A673 (cell line): Measurements from ENCODE around the gene FBXW12. TPM values are rescaled to one million over a fixed set of nuclear protein-coding genes. Genes with fewer than 3 reads are reported as not detected.

ENCODE experiments used
- BruUV-seq: library from RNA; stranded (reverse); fragments of 400-500 nt; replicated peaks from 2 replicates; lab custom pipeline; 2021; lab: Mats Ljungman, UMichigan
- CTCF ChIA-PET: fragments of 300-600 bp; sonication (Branson Sonifier 250); formaldehyde crosslinking; loops from one replicate; lab custom pipeline; 2022; ENCODE audit warnings: antibody characterized with exemption; lab: Charles Lee
- POLR2A ChIA-PET: fragments of 300-600 bp; sonication (Branson Sonifier 250); formaldehyde crosslinking; loops from one replicate; lab custom pipeline; 2022; ENCODE audit warnings: antibody characterized with exemption; ENCODE audit not compliant: low non-redundant PET; lab: Charles Lee
- DNase-seq: peaks from one replicate; pipeline ENCODE4 v3.0.0-alpha.2; 2015; ENCODE audit warnings: low spot score
- H3K27ac ChIP-seq: fragments of 200-600 bp; sonication (generic); 2 replicates; pipeline ENCODE4 v1.5.1; 2016; ENCODE audit warnings: mixed run types, low read depth, mild to moderate bottlenecking, mixed read lengths, antibody characterized with exemption, low read length; ENCODE audit not compliant: poor library complexity, severe bottlenecking
- H3K27me3 ChIP-seq: fragments of 200-600 bp; sonication (generic); replicated peaks from 2 replicates; pipeline ENCODE4 v1.6.1; 2017; ENCODE audit warnings: mixed run types, low read depth, mild to moderate bottlenecking, mixed read lengths, antibody characterized with exemption, low read length; ENCODE audit not compliant: insufficient read depth, poor library complexity
- H3K36me3 ChIP-seq: fragments of 200-600 bp; sonication (generic); 2 replicates; pipeline ENCODE4 v1.6.1; 2016; ENCODE audit warnings: mixed run types, mild to moderate bottlenecking, mixed read lengths, antibody characterized with exemption, low read length; ENCODE audit not compliant: insufficient read depth, poor library complexity, severe bottlenecking
- H3K4me1 ChIP-seq: fragments of 200-600 bp; sonication (generic); 2 replicates; pipeline ENCODE4 v1.6.1; 2017; ENCODE audit warnings: mixed run types, mild to moderate bottlenecking, mixed read lengths, antibody characterized with exemption, low read length; ENCODE audit not compliant: insufficient read depth, poor library complexity, severe bottlenecking
- H3K4me3 ChIP-seq: fragments of 200-600 bp; sonication (generic); 2 replicates; pipeline ENCODE4 v1.5.1; 2016; ENCODE audit warnings: low read depth, mixed run types, mild to moderate bottlenecking, mixed read lengths, low read length; ENCODE audit not compliant: poor library complexity, severe bottlenecking
- H3K9me3 ChIP-seq: fragments of 200-600 bp; sonication (generic); 2 replicates; pipeline ENCODE4 v1.6.1; 2016; ENCODE audit warnings: mixed run types, low read depth, mild to moderate bottlenecking, mixed read lengths, antibody characterized with exemption, low read length; ENCODE audit not compliant: poor library complexity, severe bottlenecking
- CTCF ChIP-seq: fragments of 300-800, 200-600 bp; sonication (generic); conservative IDR thresholded peaks from 2 replicates; pipeline ENCODE4 v1.5.1; 2017; ENCODE audit warnings: low read depth, mild to moderate bottlenecking, antibody characterized with exemption, low read length, moderate library complexity, mixed read lengths
- EZH2 ChIP-seq: fragments of 200-600 bp; sonication (generic); IDR thresholded peaks from 2 replicates; pipeline ENCODE4 v1.6.1; 2017; ENCODE audit warnings: borderline replicate concordance, low read depth, mild to moderate bottlenecking, mixed read lengths, antibody characterized with exemption, low read length; ENCODE audit not compliant: poor library complexity, severe bottlenecking
- intact Hi-C: fragments of 100-400 bp; cut with micrococcal nuclease; formaldehyde crosslinking; loops from one replicate; pipeline ENCODE4 v1.10.0; 2022; ENCODE audit not compliant: unreplicated experiment
- total RNA-seq: library from RNA; stranded (reverse); gene quantifications from 2 replicates; pipeline ENCODE4 v1.2.3, GENCODE V29; 2021

FBXW12 gene
- total RNA-seq, 1 experiment from 2014 or later, result 0.60 TPM

- TF ChIP-seq EZH2 (no peak), CTCF (no peak)
- no peaks in the 10 kb centered on the region for H3K27me3 ChIP-seq
- H3K9me3 ChIP-seq, result no peaks in the 10 kb centered on the region
- no peak overlapping the region for H3K27ac ChIP-seq
- no peak for DNase-seq
- no peaks in the 10 kb centered on the region for H3K36me3 ChIP-seq
- H3K4me3 ChIP-seq, result no peak overlapping the region
- no TSS peak for BruUV-seq
- intact Hi-C loops, result loop anchor here (5.0 kb wide), 1 partner anchor 35 kb away; no protein-coding TSS in a partner anchor
- no peaks in the 10 kb centered on the region for H3K4me1 ChIP-seq
- ChIA-PET CTCF (no interaction called here), POLR2A (no interaction called here)
These were observed 30.3 kb downstream of the FBXW12 start for GRCh38 chr3:48402281-48402732.

- Histone ChIP-seq H3K27ac (no peak overlapping the region), H3K4me3 (no peak overlapping the region), H3K36me3 (no peaks in the 10 kb centered on the region), H3K9me3 (no peaks in the 10 kb centered on the region), H3K4me1 (no peaks in the 10 kb centered on the region), H3K27me3 (no peaks in the 10 kb centered on the region)
- CTCF ChIA-PET, result no interaction called here
- no peak for DNase-seq
- no TSS peak for BruUV-seq
- intact Hi-C loops, result loop anchor here (5.0 kb wide), 1 partner anchor 34 kb away; no protein-coding TSS in a partner anchor
- no peak for TF ChIP-seq CTCF
- TF ChIP-seq EZH2, result no peak
- POLR2A ChIA-PET, result no interaction called here
These were observed 30.9 kb downstream of the FBXW12 start for GRCh38 chr3:48402907-48403306.

- DNase-seq, result no peak
- no peaks in the 10 kb centered on the region for H3K9me3 ChIP-seq
- ChIA-PET POLR2A (no interaction called here), CTCF (interaction anchor here (1.0 kb wide), 1 partner anchor 32 kb away, joined by 4 read pairs; no protein-coding TSS in a partner anchor)
- no peak overlapping the region for H3K27ac ChIP-seq
- TF ChIP-seq CTCF (no peak), EZH2 (no peak)
- no peak overlapping the region for H3K4me3 ChIP-seq
- H3K27me3 ChIP-seq, result no peaks in the 10 kb centered on the region
- no peaks in the 10 kb centered on the region for H3K4me1 ChIP-seq
- no TSS peak for BruUV-seq
- H3K36me3 ChIP-seq, result no peaks in the 10 kb centered on the region
- intact Hi-C loops, result loop anchor here (5.0 kb wide), 1 partner anchor 34 kb away; no protein-coding TSS in a partner anchor
These were observed 31.8 kb downstream of the FBXW12 start for GRCh38 chr3:48403533-48404439.
